H9 (cell line): ENCODE results near the gene CAND2. TPM values are rescaled to one million over a fixed set of nuclear protein-coding genes. Genes with fewer than 3 reads are reported as not detected.
"Not testable (repeated sequence)": the region's sequence is repeated elsewhere in the genome, so short reads cannot be mapped to it uniquely, and the experiment has no call there.

Experiments used
- DNase-seq: peaks from one replicate; pipeline ENCODE4 v3.0.0-alpha.2; 2017
- H2AFZ ChIP-seq: one replicate; pipeline ENCODE4 v1.6.1; 2013; ENCODE audit warnings: mild to moderate bottlenecking, low read length, control low read depth, moderate library complexity
- H2AK5ac ChIP-seq: 2 replicates; pipeline ENCODE4 v1.6.1; 2013; ENCODE audit warnings: low read length, control low read depth, mixed read lengths; ENCODE audit not compliant: insufficient read length
- H2BK120ac ChIP-seq: one replicate; pipeline ENCODE4 v1.6.1; 2013; ENCODE audit warnings: low read depth, mild to moderate bottlenecking, low read length, control low read depth, inconsistent platforms; ENCODE audit not compliant: poor library complexity, severe bottlenecking
- H2BK12ac ChIP-seq: 2 replicates; pipeline ENCODE4 v1.6.1; 2013; ENCODE audit warnings: low read length, control low read depth, mixed read lengths, low read depth; ENCODE audit not compliant: insufficient read length
- H2BK15ac ChIP-seq: 2 replicates; pipeline ENCODE4 v1.6.1; 2013; ENCODE audit warnings: low read depth, low read length, control low read depth
- H2BK20ac ChIP-seq: one replicate; pipeline ENCODE4 v1.6.1; 2013; ENCODE audit warnings: low read depth, mild to moderate bottlenecking, low read length, control low read depth, inconsistent platforms; ENCODE audit not compliant: poor library complexity, severe bottlenecking
- H2BK5ac ChIP-seq: 2 replicates; pipeline ENCODE4 v1.6.1; 2013; ENCODE audit warnings: low read length, control low read depth, mixed read lengths; ENCODE audit not compliant: insufficient read length
- H3K14ac ChIP-seq: 2 replicates; pipeline ENCODE4 v1.6.1; 2013; ENCODE audit warnings: low read length, control low read depth; ENCODE audit not compliant: insufficient read depth
- H3K18ac ChIP-seq: 2 replicates; pipeline ENCODE4 v1.6.1; 2013; ENCODE audit warnings: low read depth, mild to moderate bottlenecking, mixed read lengths, low read length, control low read depth; ENCODE audit not compliant: insufficient read length
- H3K23ac ChIP-seq: 2 replicates; pipeline ENCODE4 v1.6.1; 2013; ENCODE audit warnings: low read length, control low read depth, mixed read lengths, low read depth; ENCODE audit not compliant: insufficient read length
- H3K23me2 ChIP-seq: 2 replicates; pipeline ENCODE4 v1.6.1; 2013; ENCODE audit warnings: low read depth, mild to moderate bottlenecking, mixed read lengths, low read length, control low read depth; ENCODE audit not compliant: insufficient read length, poor library complexity, severe bottlenecking
- H3K27ac ChIP-seq: 2 replicates; pipeline ENCODE4 v1.5.1; 2013; ENCODE audit warnings: low read length, control low read depth, mixed read lengths, low read depth; ENCODE audit not compliant: insufficient read length
- H3K27me3 ChIP-seq: 2 replicates; pipeline ENCODE4 v1.6.1; 2013; ENCODE audit warnings: low read length, control low read depth, inconsistent platforms; ENCODE audit not compliant: insufficient read depth
- H3K4ac ChIP-seq: 2 replicates; pipeline ENCODE4 v1.6.1; 2013; ENCODE audit warnings: low read depth, mild to moderate bottlenecking, control low read depth, inconsistent platforms, low read length, moderate library complexity
- H3K4me1 ChIP-seq: 2 replicates; pipeline ENCODE4 v1.6.1; 2013; ENCODE audit warnings: low read length, control low read depth, inconsistent platforms; ENCODE audit not compliant: insufficient read depth
- H3K4me2 ChIP-seq: 2 replicates; pipeline ENCODE4 v1.6.1; 2013; ENCODE audit warnings: low read length, control low read depth, mixed read lengths; ENCODE audit not compliant: insufficient read length, insufficient read depth
- H3K56ac ChIP-seq: 2 replicates; pipeline ENCODE4 v1.6.1; 2013; ENCODE audit warnings: low read depth, mild to moderate bottlenecking, mixed read lengths, low read length, control low read depth; ENCODE audit not compliant: insufficient read length
- H3K79me1 ChIP-seq: 2 replicates; pipeline ENCODE4 v1.6.1; 2013; ENCODE audit warnings: low read depth, mild to moderate bottlenecking, moderate library complexity, low read length, control low read depth, inconsistent platforms; ENCODE audit not compliant: insufficient read depth, poor library complexity, severe bottlenecking
- H3K79me2 ChIP-seq: 2 replicates; pipeline ENCODE4 v1.6.1; 2013; ENCODE audit warnings: low read length, control low read depth, inconsistent platforms; ENCODE audit not compliant: insufficient read depth
- H3K9ac ChIP-seq: 2 replicates; pipeline ENCODE4 v1.6.1; 2013; ENCODE audit warnings: low read length, control low read depth, mixed read lengths; ENCODE audit not compliant: insufficient read length; ENCODE audit errors: extremely low read depth
- H3K9me3 ChIP-seq: one replicate; pipeline ENCODE4 v1.6.1; 2013; ENCODE audit warnings: low read depth, low read length, inconsistent platforms; ENCODE audit not compliant: control insufficient read depth
- H3T11ph ChIP-seq: one replicate; pipeline ENCODE4 v1.6.1; 2013; ENCODE audit warnings: mild to moderate bottlenecking, low read length, control low read depth, inconsistent platforms
- H4K20me1 ChIP-seq: one replicate; pipeline ENCODE4 v1.6.1; 2013; ENCODE audit not compliant: control insufficient read depth, insufficient read length, insufficient read depth
- H4K5ac ChIP-seq: 2 replicates; pipeline ENCODE4 v1.6.1; 2013; ENCODE audit warnings: low read depth, mild to moderate bottlenecking, mixed read lengths, low read length, control low read depth; ENCODE audit not compliant: insufficient read length
- H4K8ac ChIP-seq: replicated peaks from 2 replicates; pipeline ENCODE4 v1.6.1; 2013; ENCODE audit warnings: low read length, control low read depth, mixed read lengths, low read depth; ENCODE audit not compliant: insufficient read length
- H4K91ac ChIP-seq: 2 replicates; pipeline ENCODE4 v1.6.1; 2013; ENCODE audit warnings: low read depth, mild to moderate bottlenecking, moderate library complexity, mixed read lengths, low read length, control low read depth; ENCODE audit not compliant: insufficient read length
- H3K27ac Mint-ChIP-seq, 3 experiments: 2 replicates in 2 of 3; 3 replicates in 1 of 3; pipeline ENCODE4 v1.8.0; 2020 to 2021; ENCODE audit warnings: mixed read lengths in 3 of 3, mild to moderate bottlenecking in 1 of 3, moderate library complexity in 1 of 3
- H3K27me3 Mint-ChIP-seq: 2 replicates; pipeline ENCODE4 v1.8.0; 2021; ENCODE audit warnings: low read depth, mild to moderate bottlenecking, moderate library complexity, mixed read lengths
- H3K36me3 Mint-ChIP-seq, 3 experiments: 2 replicates in 2 of 3; 3 replicates in 1 of 3; pipeline ENCODE4 v1.8.0; 2020 to 2021; ENCODE audit warnings: low read depth in 3 of 3, mixed read lengths in 3 of 3; ENCODE audit not compliant: insufficient read depth in 1 of 3
- H3K4me1 Mint-ChIP-seq, 2 experiments: 2 replicates each; pipeline ENCODE4 v1.8.0; 2020; ENCODE audit warnings: mixed read lengths in 2 of 2
- H3K4me3 Mint-ChIP-seq, 2 experiments: 2 replicates in 1 of 2; 3 replicates in 1 of 2; pipeline ENCODE4 v1.8.0; 2020 to 2021; ENCODE audit warnings: mild to moderate bottlenecking in 2 of 2, mixed read lengths in 2 of 2, moderate library complexity in 1 of 2
- H3K9me3 Mint-ChIP-seq, 2 experiments: 2 replicates in 1 of 2; 3 replicates in 1 of 2; pipeline ENCODE4 v1.8.0; 2020; ENCODE audit warnings: mild to moderate bottlenecking in 2 of 2, mixed read lengths in 2 of 2, moderate library complexity in 1 of 2
- WGBS: extraction: QIAGEN DNeasy Blood & Tissue Kit; methylation state at CpG from one replicate; pipeline ENCODE4 v1.1.7; 2013; ENCODE audit warnings: missing lambda C conversion rate, low lambda C conversion rate, mixed read lengths; ENCODE audit not compliant: insufficient read length; ENCODE audit errors: extremely low coverage; 5-methylcytosine and 5-hydroxymethylcytosine counted together
- total RNA-seq: library from RNA; stranded (reverse); gene quantifications from 2 replicates; pipeline ENCODE4 v1.2.1, GENCODE V29; 2021
- TF ChIP-seq, protein P1 (sequence below): fragments of 200-600 bp; sonication (generic); conservative IDR thresholded peaks from 3 replicates; pipeline ENCODE4 v1.8.0; 2021; ENCODE audit warnings: antibody characterized with exemption, mild to moderate bottlenecking

Gene CAND2
- total RNA-seq, 1 experiment from 2014 or later = 10.7 TPM

DNA sequence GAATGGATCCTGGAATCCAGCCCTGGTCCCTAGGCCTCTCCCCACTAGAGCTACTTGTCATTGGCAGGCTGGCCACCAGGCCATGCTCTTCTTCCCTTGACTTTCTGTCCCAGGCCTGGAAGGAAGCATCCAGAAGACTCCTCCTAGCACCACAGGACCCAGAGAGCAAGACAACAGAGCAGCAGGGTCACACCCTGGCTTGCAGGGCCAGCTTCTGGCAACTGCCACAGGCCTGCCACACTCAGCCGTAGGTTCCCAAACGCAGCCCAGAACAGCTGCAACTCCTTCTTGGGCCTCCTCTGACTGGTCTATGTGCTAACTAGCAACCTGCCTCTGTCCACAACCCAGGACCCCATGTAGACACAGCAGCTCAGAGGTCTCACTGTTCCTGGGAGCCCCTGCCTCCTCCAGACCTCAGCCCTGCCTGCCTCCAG lies 81.7 kb downstream of the CAND2 start:
- no peaks in the 10 kb centered on the region for H3K79me2 ChIP-seq
- no peaks in the 10 kb centered on the region for H3K23me2 ChIP-seq
- no peaks in the 10 kb centered on the region for H3K79me1 ChIP-seq
- Mint-ChIP-seq H3K9me3 (no peaks in the 10 kb centered on the region), H3K4me3 (no peak overlapping the region), H3K4me1 (peaks cover 7 to 18% of the 10 kb centered on the region in 2 experiments; a peak in 3 of 4 replicates), H3K36me3 (no peaks in the 10 kb centered on the region; a peak in 1 of 7 replicates), H3K27ac (no peak overlapping the region), H3K27me3 (peaks cover 41% of the 10 kb centered on the region)
- H2BK5ac ChIP-seq = no peak overlapping the region
- H2BK12ac ChIP-seq = no peak overlapping the region
- H2BK20ac ChIP-seq = no peak overlapping the region
- no peak for DNase-seq
- no peak overlapping the region for H3K9ac ChIP-seq
- no peak overlapping the region for H3K18ac ChIP-seq
- H2BK120ac ChIP-seq = no peak overlapping the region
- no peak overlapping the region for H2BK15ac ChIP-seq
- H3K4ac ChIP-seq = no peak overlapping the region
- no peaks in the 10 kb centered on the region for H3K27me3 ChIP-seq
- no peak overlapping the region for H2AK5ac ChIP-seq
- no peak overlapping the region for H3K14ac ChIP-seq
- no peak overlapping the region for H3K4me2 ChIP-seq
- H3K4me1 ChIP-seq = no peaks in the 10 kb centered on the region
- no CpG with 5 or more reads among the region's 2 CpGs for WGBS
- no peak overlapping the region for H2AFZ ChIP-seq
- no peak overlapping the region for H3T11ph ChIP-seq
- TF ChIP-seq, protein P1, sequence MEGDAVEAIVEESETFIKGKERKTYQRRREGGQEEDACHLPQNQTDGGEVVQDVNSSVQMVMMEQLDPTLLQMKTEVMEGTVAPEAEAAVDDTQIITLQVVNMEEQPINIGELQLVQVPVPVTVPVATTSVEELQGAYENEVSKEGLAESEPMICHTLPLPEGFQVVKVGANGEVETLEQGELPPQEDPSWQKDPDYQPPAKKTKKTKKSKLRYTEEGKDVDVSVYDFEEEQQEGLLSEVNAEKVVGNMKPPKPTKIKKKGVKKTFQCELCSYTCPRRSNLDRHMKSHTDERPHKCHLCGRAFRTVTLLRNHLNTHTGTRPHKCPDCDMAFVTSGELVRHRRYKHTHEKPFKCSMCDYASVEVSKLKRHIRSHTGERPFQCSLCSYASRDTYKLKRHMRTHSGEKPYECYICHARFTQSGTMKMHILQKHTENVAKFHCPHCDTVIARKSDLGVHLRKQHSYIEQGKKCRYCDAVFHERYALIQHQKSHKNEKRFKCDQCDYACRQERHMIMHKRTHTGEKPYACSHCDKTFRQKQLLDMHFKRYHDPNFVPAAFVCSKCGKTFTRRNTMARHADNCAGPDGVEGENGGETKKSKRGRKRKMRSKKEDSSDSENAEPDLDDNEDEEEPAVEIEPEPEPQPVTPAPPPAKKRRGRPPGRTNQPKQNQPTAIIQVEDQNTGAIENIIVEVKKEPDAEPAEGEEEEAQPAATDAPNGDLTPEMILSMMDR = 0 out of 3 replicates have a peak, but pooled peaks have one; percentile 13
- no peak overlapping the region for H3K56ac ChIP-seq
- no peak overlapping the region for H3K27ac ChIP-seq
- no peak overlapping the region for H4K8ac ChIP-seq
- H4K91ac ChIP-seq = no peak overlapping the region
- no peak overlapping the region for H3K23ac ChIP-seq
- no peaks in the 10 kb centered on the region for H3K9me3 ChIP-seq
- no peak overlapping the region for H4K5ac ChIP-seq
- H4K20me1 ChIP-seq = no peaks in the 10 kb centered on the region

DNA sequence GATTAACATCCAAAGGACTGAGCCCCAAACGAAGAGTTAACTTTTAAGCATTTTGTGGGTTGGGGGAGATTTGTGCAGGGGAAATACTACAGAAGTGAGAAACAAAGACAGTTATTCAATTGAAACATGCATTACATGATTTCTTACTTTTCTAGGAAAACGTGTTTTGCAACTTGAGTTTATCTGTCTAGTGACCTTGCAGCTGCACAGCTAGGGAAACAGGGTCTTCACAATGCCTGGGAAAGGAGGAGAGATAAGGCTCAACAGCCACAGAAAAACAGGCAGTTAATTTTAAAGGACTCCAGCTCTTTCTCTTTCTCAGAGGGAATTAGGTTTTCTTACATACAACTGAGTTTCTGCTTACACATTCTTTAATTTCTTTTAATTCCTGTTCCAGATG lies 82.3 kb downstream of the CAND2 start:
- WGBS = no CpG with 5 or more reads among the region's 2 CpGs

More for the DNA sequence above, 82.3 kb downstream of the CAND2 start:
- not testable (repeated sequence) for H3K79me1 ChIP-seq, H3K4me2 ChIP-seq, H3K23me2 ChIP-seq, H2AFZ ChIP-seq, H3K27ac Mint-ChIP-seq, H2BK20ac ChIP-seq, DNase-seq, H3K23ac ChIP-seq, H4K91ac ChIP-seq, H3T11ph ChIP-seq, H2AK5ac ChIP-seq, H4K8ac ChIP-seq, H2BK5ac ChIP-seq, H3K4ac ChIP-seq, H3K4me1 ChIP-seq, H2BK120ac ChIP-seq, H3K4me3 Mint-ChIP-seq, H3K27ac ChIP-seq, H4K20me1 ChIP-seq, H4K5ac ChIP-seq, H3K79me2 ChIP-seq, H3K9me3 ChIP-seq, H3K27me3 ChIP-seq, H3K9me3 Mint-ChIP-seq, H3K18ac ChIP-seq, H3K56ac ChIP-seq, H3K14ac ChIP-seq, H3K9ac ChIP-seq, H3K36me3 Mint-ChIP-seq, H2BK15ac ChIP-seq, H2BK12ac ChIP-seq
- Mint-ChIP-seq H3K4me1 (peaks cover 7 to 18% of the 10 kb centered on the region in 2 experiments; a peak in 3 of 4 replicates), H3K27me3 (peaks cover 42% of the 10 kb centered on the region)
